GM18868 (cell line): ENCODE results near the gene SYCE1L.

Source experiments
- ATAC-seq: cut with Tn5 transposase; IDR thresholded peaks from one replicate; pipeline ENCODE4 v1.9.1; 2021; ENCODE audit warnings: mild to moderate bottlenecking, moderate library complexity; ENCODE audit not compliant: unreplicated experiment

SYCE1L gene

DNA sequence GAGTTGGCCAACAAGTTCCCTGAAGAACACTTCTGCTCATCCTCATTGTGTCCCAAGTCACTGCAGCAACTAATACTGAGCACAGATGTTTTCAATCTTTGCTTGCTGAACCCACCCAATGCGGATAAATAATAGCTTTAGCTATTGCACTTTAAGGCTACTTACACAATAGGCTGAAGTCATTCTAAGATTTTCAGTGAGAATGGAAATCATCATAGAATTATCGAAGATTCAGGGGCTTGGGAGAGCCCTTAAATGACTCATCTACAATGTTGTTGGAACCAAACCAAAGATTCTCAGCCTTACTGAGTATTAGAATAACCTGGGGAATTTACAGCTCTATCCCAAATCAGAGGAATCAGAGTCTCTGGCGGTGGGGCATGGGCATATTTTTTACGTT, 51.2 kb downstream of the SYCE1L start:
- ATAC-seq: no peak
